H1 (cell line): ENCODE results near the gene PXMP4. TPM values are rescaled to one million over a fixed set of nuclear protein-coding genes. Genes with fewer than 3 reads are reported as not detected.

Source experiments
- CTCF ChIA-PET: fragments of 300-600 bp; sonication (Branson Sonifier 250); formaldehyde crosslinking; loops from one replicate; lab custom pipeline; 2021; ENCODE audit not compliant: partially characterized antibody; lab: Charles Lee
- POLR2A ChIA-PET: fragments of 300-600 bp; sonication (Branson Sonifier 250); formaldehyde crosslinking; loops from one replicate; lab custom pipeline; 2021; ENCODE audit warnings: inconsistent platforms; ENCODE audit not compliant: partially characterized antibody; lab: Charles Lee
- DNase-seq, 2 experiments: peaks; one replicate each; pipeline versions ENCODE4 v3.0.0 to v3.0.0-alpha.2; 2010 to 2022; ENCODE audit warnings: low spot score in 2 of 2, low read depth in 1 of 2, mixed read lengths in 1 of 2
- FAIRE-seq: peaks from 2 replicates; lab custom pipeline; 2011; peaks lifted over from hg19 to GRCh38; lab: Jason Lieb, UNC
- H2AFZ ChIP-seq: 2 replicates; pipeline ENCODE4 v1.8.1; 2012; ENCODE audit warnings: low read length, inconsistent platforms
- H2AK5ac ChIP-seq: 2 replicates; pipeline ENCODE4 v1.6.1; 2013; ENCODE audit warnings: low read depth, low read length
- H2BK120ac ChIP-seq: replicated peaks from 2 replicates; pipeline ENCODE3; 2013; ENCODE audit warnings: low read depth, low read length, inconsistent platforms
- H2BK12ac ChIP-seq: 2 replicates; pipeline ENCODE4 v1.6.1; 2013; ENCODE audit warnings: low read depth, low read length
- H2BK15ac ChIP-seq: 2 replicates; pipeline ENCODE4 v1.6.1; 2013; ENCODE audit warnings: low read length
- H2BK20ac ChIP-seq: 2 replicates; pipeline ENCODE4 v1.6.1; 2013; ENCODE audit warnings: low read length
- H2BK5ac ChIP-seq: 2 replicates; pipeline ENCODE4 v1.6.1; 2013; ENCODE audit warnings: low read depth, low read length
- H3K14ac ChIP-seq: 2 replicates; pipeline ENCODE4 v1.6.1; 2013; ENCODE audit warnings: inconsistent platforms; ENCODE audit not compliant: insufficient read length
- H3K18ac ChIP-seq: 2 replicates; pipeline ENCODE4 v1.6.1; 2013; ENCODE audit warnings: low read length; ENCODE audit errors: extremely low read depth
- H3K23ac ChIP-seq: 2 replicates; pipeline ENCODE4 v1.6.1; 2013; ENCODE audit warnings: inconsistent platforms; ENCODE audit not compliant: insufficient read length
- H3K23me2 ChIP-seq: 2 replicates; pipeline ENCODE4 v1.6.1; 2013; ENCODE audit warnings: low read depth, low read length
- H3K27ac ChIP-seq: 2 replicates; pipeline ENCODE4 v1.6.1; 2011; ENCODE audit warnings: low read depth, low read length, inconsistent platforms
- H3K27me3 ChIP-seq, 4 experiments: replicated peaks in 1 of 4; 1 replicate in 1 of 4; 2 replicates in 3 of 4; pipeline versions ENCODE4 v1.6.1 to v1.8.1; 2011 to 2013; ENCODE audit warnings: low read length in 3 of 4, mild to moderate bottlenecking in 3 of 4, inconsistent platforms in 2 of 4, mixed read lengths in 2 of 4, moderate library complexity in 1 of 4; ENCODE audit not compliant: control insufficient read depth in 3 of 4, insufficient read depth in 3 of 4; ENCODE audit errors: extremely low read depth in 1 of 4
- H3K36me3 ChIP-seq, 4 experiments: 2 replicates each; pipeline versions ENCODE4 v1.6.1 to v1.8.1; 2011 to 2013; ENCODE audit warnings: mild to moderate bottlenecking in 4 of 4, low read length in 3 of 4, moderate library complexity in 2 of 4, control low read depth in 1 of 4, inconsistent platforms in 1 of 4; ENCODE audit not compliant: insufficient read depth in 4 of 4, control insufficient read depth in 2 of 4
- H3K4ac ChIP-seq: replicated peaks from 2 replicates; pipeline ENCODE3; 2013; ENCODE audit warnings: low read length, low read depth, mixed read lengths, inconsistent platforms; ENCODE audit not compliant: insufficient read length
- H3K4me1 ChIP-seq, 4 experiments: replicated peaks in 1 of 4; 1 replicate in 1 of 4; 2 replicates in 3 of 4; pipeline versions ENCODE4 v1.6.1 to v1.8.1; 2011 to 2013; ENCODE audit warnings: low read length in 3 of 4, inconsistent platforms in 2 of 4, mixed read lengths in 1 of 4; ENCODE audit not compliant: insufficient read depth in 4 of 4, control insufficient read depth in 3 of 4
- H3K4me2 ChIP-seq, 2 experiments: 2 replicates each; pipeline versions ENCODE4 v1.6.1 to v1.8.1; 2011 to 2013; ENCODE audit warnings: low read depth in 2 of 2, low read length in 2 of 2, control low read depth in 1 of 2, inconsistent platforms in 1 of 2, mild to moderate bottlenecking in 1 of 2; ENCODE audit not compliant: insufficient read depth in 1 of 2
- H3K4me3 ChIP-seq, 4 experiments: fragments of 200-600, 300-600 bp in 1 of 4; sonication (generic), shearing (Covaris generic), sonication (Bioruptor Twin) in 1 of 4; 2 replicates each; pipeline versions ENCODE4 v1.5.1 to v1.8.1; 2011 to 2016; ENCODE audit warnings: low read length in 4 of 4, low read depth in 3 of 4, control low read depth in 2 of 4, inconsistent platforms in 2 of 4, mild to moderate bottlenecking in 2 of 4, mixed read lengths in 1 of 4, moderate library complexity in 1 of 4; ENCODE audit not compliant: insufficient read depth in 2 of 4; ENCODE audit errors: extremely low read depth in 1 of 4
- H3K56ac ChIP-seq: replicated peaks from 2 replicates; pipeline ENCODE3; 2013; ENCODE audit warnings: low read depth, mild to moderate bottlenecking, mixed read lengths, low read length, inconsistent platforms; ENCODE audit not compliant: insufficient read length
- H3K79me1 ChIP-seq: 2 replicates; pipeline ENCODE4 v1.6.1; 2013; ENCODE audit warnings: low read depth, low read length, control low read depth
- H3K79me2 ChIP-seq, 2 experiments: 2 replicates each; pipeline versions ENCODE4 v1.6.1 to v1.8.1; 2012 to 2013; ENCODE audit warnings: low read length in 2 of 2, mild to moderate bottlenecking in 2 of 2, inconsistent platforms in 1 of 2; ENCODE audit not compliant: insufficient read depth in 2 of 2, control insufficient read depth in 1 of 2
- H3K9ac ChIP-seq, 4 experiments: replicated peaks in 1 of 4; 1 replicate in 1 of 4; 2 replicates in 3 of 4; pipeline versions ENCODE4 v1.6.1 to v1.8.1; 2011 to 2013; ENCODE audit warnings: low read depth in 3 of 4, low read length in 3 of 4, control low read depth in 2 of 4, mild to moderate bottlenecking in 2 of 4, moderate library complexity in 2 of 4, inconsistent platforms in 1 of 4; ENCODE audit errors: extremely low read depth in 1 of 4
- H3K9me3 ChIP-seq, 2 experiments: 2 replicates each; pipeline versions ENCODE4 v1.6.1 to v1.8.1; 2012 to 2013; ENCODE audit warnings: mild to moderate bottlenecking in 2 of 2, moderate library complexity in 2 of 2, control low read depth in 1 of 2, inconsistent platforms in 1 of 2, low read depth in 1 of 2, low read length in 1 of 2, mixed read lengths in 1 of 2; ENCODE audit not compliant: insufficient read depth in 2 of 2
- H4K20me1 ChIP-seq, 2 experiments: replicated peaks in 1 of 2; 2 replicates each; pipeline versions ENCODE3 to v1.8.1; 2011 to 2013; ENCODE audit warnings: inconsistent platforms in 2 of 2, low read length in 2 of 2, mild to moderate bottlenecking in 1 of 2; ENCODE audit not compliant: insufficient read depth in 2 of 2, control insufficient read depth in 1 of 2
- H4K5ac ChIP-seq: 2 replicates; pipeline ENCODE4 v1.6.1; 2013; ENCODE audit warnings: low read length, low read depth, mixed read lengths, inconsistent platforms; ENCODE audit not compliant: insufficient read length
- H4K8ac ChIP-seq: 2 replicates; pipeline ENCODE4 v1.8.0; 2013; ENCODE audit warnings: mild to moderate bottlenecking, moderate library complexity, low read length, inconsistent platforms; ENCODE audit not compliant: insufficient read depth; ENCODE audit errors: extremely low read depth
- H4K91ac ChIP-seq: replicated peaks from 2 replicates; pipeline ENCODE3; 2013; ENCODE audit warnings: low read length, mixed read lengths, inconsistent platforms; ENCODE audit not compliant: insufficient read length
- CHD1 ChIP-seq: IDR thresholded peaks from 2 replicates; pipeline ENCODE4 v1.6.1; 2012; ENCODE audit warnings: low read depth, low read length, improper control_type of control experiment
- HDAC6 ChIP-seq: IDR thresholded peaks from one replicate; pipeline ENCODE4 v1.7.1; 2012; ENCODE audit warnings: low read depth, mild to moderate bottlenecking, inconsistent platforms, low read length, moderate library complexity
- KDM4A ChIP-seq: IDR thresholded peaks from one replicate; pipeline ENCODE4 v1.7.1; 2012; ENCODE audit warnings: low read depth, mild to moderate bottlenecking, moderate library complexity, low read length, inconsistent platforms; ENCODE audit not compliant: severe bottlenecking
- PHF8 ChIP-seq: fragments of 200-600 bp; sonication (generic); conservative IDR thresholded peaks from 2 replicates; pipeline ENCODE4 v1.7.1; 2012; ENCODE audit warnings: low read depth, mild to moderate bottlenecking, inconsistent platforms, low read length, moderate library complexity
- RXRA ChIP-seq: IDR thresholded peaks from 2 replicates; pipeline ENCODE4 v1.6.1; 2011; ENCODE audit warnings: low read depth, mild to moderate bottlenecking, low read length, moderate library complexity; ENCODE audit not compliant: insufficient read depth
- SP2 ChIP-seq: IDR thresholded peaks from 2 replicates; pipeline ENCODE4 v1.6.1; 2012; ENCODE audit warnings: mild to moderate bottlenecking, low read length, inconsistent platforms
- WGBS, 2 experiments: shearing (Covaris generic) in 1 of 2; methylation state at CpG; one replicate each; pipeline versions ENCODE4 v1.1.6 to v1.1.7; 2013 to 2015; ENCODE audit warnings: low lambda C conversion rate in 2 of 2, mixed read lengths in 2 of 2, inconsistent platforms in 1 of 2, low coverage in 1 of 2, missing lambda C conversion rate in 1 of 2; ENCODE audit not compliant: insufficient replicate concordance in 2 of 2, insufficient coverage in 1 of 2, insufficient read length in 1 of 2; ENCODE audit errors: extremely low coverage in 1 of 2, missing lambda C conversion rate in 1 of 2; 5-methylcytosine and 5-hydroxymethylcytosine counted together
- polyA plus RNA-seq, 7 experiments: library from polyadenylated mRNA; depleted of rRNA in 3 of 7; stranded (reverse) in 5 of 7; unstranded in 2 of 7; fragments of >200 nt in 5 of 7; fragments of 200-250 nt in 2 of 7; gene quantifications; 1 replicate in 5 of 7; 2 replicates in 1 of 7; 4 replicates in 1 of 7; pipeline versions ENCODE4 v1.2.1 to v1.2.3, GENCODE V29; 2011 to 2013; ENCODE audit warnings: missing spikeins in 2 of 7, mixed read lengths in 2 of 7
- total RNA-seq: library from RNA; stranded (reverse); fragmentation: NEBNext Ultra II Directional; extraction: Animal tissue kit (Norgen Biotek cat#: 25700); gene quantifications from 2 replicates; pipeline ENCODE4 v1.2.1, GENCODE V29; 2021

Gene PXMP4
- total and polyA plus RNA-seq, 2 of the 8 experiments (the other 6 are each of a cell fraction or from before 2014, with no cell fraction given) = 3.3 to 3.4 TPM

- H4K20me1 ChIP-seq = peaks cover 0 to 27% of the 10 kb centered on the region in 2 experiments
- H4K91ac ChIP-seq = peak overlapping the region; percentile 89
- H3K9ac ChIP-seq = peak overlapping the region; percentile 34 to 75 (median 65); a peak in 6 of 7 replicates
- H3K14ac ChIP-seq = no peak overlapping the region
- H2BK15ac ChIP-seq = peak overlapping the region; percentile 46; the same call in 1 of the 2 replicates
- H3K4me1 ChIP-seq = peaks cover 0 to 22% (median 11%) of the 10 kb centered on the region in 4 experiments; a peak in 4 of 7 replicates
- peak overlapping the region; percentile 87 for H3K4ac ChIP-seq
- peak overlapping the region; percentile 72 for H3K56ac ChIP-seq
- H2BK20ac ChIP-seq = no peak overlapping the region
- peak overlapping the region; percentile 7 for H4K5ac ChIP-seq
- peak overlapping the region; percentile 85 to 97 for H3K4me2 ChIP-seq
- peaks cover 12 to 24% (median 21%) of the 10 kb centered on the region in 4 experiments; a peak in 7 of 8 replicates for H3K36me3 ChIP-seq
- TF ChIP-seq SP2 (no peak), KDM4A (peak; percentile 28), CHD1 (no peak), PHF8 (0 out of 2 replicates have a peak, but pooled peaks have one; percentile 15), RXRA (no peak), HDAC6 (no peak)
- TF ChIP-seq, all 59 proteins: peak for 2
- H3K27me3 ChIP-seq = no peaks in the 10 kb centered on the region
- H2BK5ac ChIP-seq = 0 out of 2 replicates have a peak overlapping the region, but pooled peaks have one; percentile 18
- DNase-seq (no peak), FAIRE-seq (no peak)
- H2BK12ac ChIP-seq = peak overlapping the region; percentile 55; the same call in 1 of the 2 replicates
- no peak overlapping the region for H2BK120ac ChIP-seq
- no peaks in the 10 kb centered on the region for H3K9me3 ChIP-seq
- WGBS, 2 experiments = 22% methylated on average over 9 of the region's 29 CpGs; no CpG with 5 or more reads in 1 of the 2 experiments
- no peak overlapping the region; the same call in 1 of the 2 replicates for H3K27ac ChIP-seq
- CTCF ChIA-PET = interaction anchor here (1.0 to 1.8 kb wide), 4 partner anchors 9 to 20 kb away, joined by 3 to 6 read pairs (median 4); partner anchors contain the start of gene E2F1
- H3K23ac ChIP-seq = no peak overlapping the region
- no peak overlapping the region for H2AFZ ChIP-seq
- peak overlapping the region; percentile 45 for H4K8ac ChIP-seq
- H3K79me1 ChIP-seq = no peaks in the 10 kb centered on the region; the same call in 1 of the 2 replicates
- POLR2A ChIA-PET = interaction anchor here (1.1 to 17.9 kb wide), 5 partner anchors 5 to 46 kb away, joined by 3 to 245 read pairs (median 10); partner anchors contain the start of genes ACTL10, C20orf144, NECAB3 and PXMP4
- H3K79me2 ChIP-seq = no peaks in the 10 kb centered on the region
- H2AK5ac ChIP-seq = peak overlapping the region; percentile 71; the same call in 1 of the 2 replicates
- peak overlapping the region; percentile 52 to 77 (median 68) for H3K4me3 ChIP-seq
- peaks cover 13% of the 10 kb centered on the region for H3K23me2 ChIP-seq
- peak overlapping the region; percentile 32; the same call in 1 of the 2 replicates for H3K18ac ChIP-seq
These were observed 46.5 kb downstream of the PXMP4 start for GRCh38 chr20:33673410-33674293.
